NCI-H2107 treated with DMSO at 0.1 percent for 48 hours (cell line): ENCODE results near the gene CTCFL.
"Not testable (repeated sequence)": the region's sequence is repeated elsewhere in the genome, so short reads cannot be mapped to it uniquely, and the experiment has no call there.

Experiments
- DNase-seq: peaks from one replicate; lab custom pipeline; 2025; ENCODE audit not compliant: unreplicated experiment; lab: John Stamatoyannopoulos, UW

CTCFL gene

GRCh38 chr20:57509665-57510237, 15.2 kb downstream of the CTCFL start:
- DNase-seq = no peak

- no peak for DNase-seq
These were observed 16.1 kb downstream of the CTCFL start for GRCh38 chr20:57508831-57509230.

- DNase-seq = no peak
These were observed 16.6 kb downstream of the CTCFL start for GRCh38 chr20:57508381-57508780.

GRCh38 chr20:57507477-57507876, 17.5 kb downstream of the CTCFL start:
- DNase-seq = no peak

- DNase-seq = no peak
These were observed 19.0 kb downstream of the CTCFL start for GRCh38 chr20:57505979-57506378.

- DNase-seq = no peak
These were observed 20.5 kb downstream of the CTCFL start for GRCh38 chr20:57504411-57504810.

- DNase-seq = no peak
These were observed 21.8 kb downstream of the CTCFL start for GRCh38 chr20:57503035-57503658.

GRCh38 chr20:57502336-57502700, 22.6 kb downstream of the CTCFL start:
- no peak for DNase-seq

- DNase-seq = no peak
These were observed 23.2 kb downstream of the CTCFL start for GRCh38 chr20:57501461-57502335.

GRCh38 chr20:57500962-57501361, 24.0 kb downstream of the CTCFL start:
- DNase-seq = no peak

GRCh38 chr20:57500235-57500634, 24.7 kb downstream of the CTCFL start:
- no peak for DNase-seq

- peak; percentile 40 for DNase-seq
These were observed 25.3 kb downstream of the CTCFL start for GRCh38 chr20:57499676-57500075.

GRCh38 chr20:57498425-57499400, 26.2 kb downstream of the CTCFL start:
- peak; percentile 67 for DNase-seq

- no peak for DNase-seq
These were observed 28.3 kb downstream of the CTCFL start for GRCh38 chr20:57496592-57496991.

- DNase-seq = no peak
These were observed 29.0 kb downstream of the CTCFL start for GRCh38 chr20:57495978-57496377.

- no peak for DNase-seq
These were observed 31.8 kb downstream of the CTCFL start for GRCh38 chr20:57493091-57493615.

GRCh38 chr20:57491373-57491772, 33.6 kb downstream of the CTCFL start:
- DNase-seq = no peak

- not testable (repeated sequence) for DNase-seq
These were observed 36.7 kb downstream of the CTCFL start for GRCh38 chr20:57488277-57488676.

- no peak for DNase-seq
These were observed 39.2 kb downstream of the CTCFL start for GRCh38 chr20:57485770-57486169.

GRCh38 chr20:57484772-57485171, 40.2 kb downstream of the CTCFL start:
- no peak for DNase-seq
